ENCODE results near the gene PSKH1.

Gene PSKH1

DNA sequence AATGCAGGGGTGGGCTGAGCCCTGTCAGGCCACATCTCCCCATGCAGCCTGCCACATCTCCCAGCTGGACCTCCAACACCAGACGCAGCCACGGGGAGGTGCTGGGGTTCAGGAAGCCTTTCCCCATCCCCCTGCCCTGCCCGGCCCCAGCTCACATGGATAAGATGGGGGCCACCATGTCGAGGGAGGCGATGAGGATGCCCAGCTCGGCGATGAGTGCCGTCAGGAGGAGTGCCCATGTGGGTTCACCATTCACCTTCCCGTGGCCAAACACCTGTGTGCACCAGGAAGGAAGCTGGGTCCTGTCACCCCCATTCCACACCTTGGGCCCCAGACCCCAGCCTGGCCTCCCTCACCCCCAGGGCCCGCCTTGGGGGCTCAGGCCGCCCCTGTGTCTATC, 56.6 kb downstream of the PSKH1 start:
- Histone ChIP-seq H3K36me3 (ENCODE audit: control insufficient read depth in 2 of 2, insufficient read depth in 1 of 2, low read length in 2 of 2) (peaks cover 0 to 91% of the 10 kb centered on the region in 2 experiments; a peak in 2 of 3 replicates), H3K4me1 (ENCODE audit: control insufficient read depth, insufficient read depth, low read length) (no peaks in the 10 kb centered on the region), H3K27ac (ENCODE audit: extremely low read depth, low read depth, low read length) (no peak overlapping the region), H3K9me3 (ENCODE audit: control insufficient read depth, insufficient read depth, low read depth, low read length) (no peaks in the 10 kb centered on the region), H3K4me3 (ENCODE audit: low read depth, low read length) (no peak overlapping the region)
- ChIA-PET POLR2A (no interaction called here), CTCF (interaction anchor here (0.8 kb wide), 2 partner anchors 44 to 133 kb away, joined by 3 to 4 read pairs; no protein-coding TSS in a partner anchor)
- TF ChIP-seq ZNF777 (tag by site-specific recombination; IDR thresholded peaks at IDR 0.05; ENCODE audit: borderline replicate concordance), result no peak
- no peak for TF ChIP-seq ZNF354C (tag by site-specific recombination; IDR thresholded peaks at IDR 0.05; ENCODE audit: borderline replicate concordance, low read depth)
- TF ChIP-seq ZNF843 (tag by site-specific recombination; IDR thresholded peaks at IDR 0.05), result no peak
- TF ChIP-seq GLIS1 (tag by site-specific recombination; IDR thresholded peaks at IDR 0.05), result no peak
- no peak for TF ChIP-seq ZNF658 (tag by site-specific recombination; IDR thresholded peaks at IDR 0.05)
- no peak for TF ChIP-seq ZNF394 (tag by site-specific recombination; IDR thresholded peaks at IDR 0.05; ENCODE audit: borderline replicate concordance)

DNA sequence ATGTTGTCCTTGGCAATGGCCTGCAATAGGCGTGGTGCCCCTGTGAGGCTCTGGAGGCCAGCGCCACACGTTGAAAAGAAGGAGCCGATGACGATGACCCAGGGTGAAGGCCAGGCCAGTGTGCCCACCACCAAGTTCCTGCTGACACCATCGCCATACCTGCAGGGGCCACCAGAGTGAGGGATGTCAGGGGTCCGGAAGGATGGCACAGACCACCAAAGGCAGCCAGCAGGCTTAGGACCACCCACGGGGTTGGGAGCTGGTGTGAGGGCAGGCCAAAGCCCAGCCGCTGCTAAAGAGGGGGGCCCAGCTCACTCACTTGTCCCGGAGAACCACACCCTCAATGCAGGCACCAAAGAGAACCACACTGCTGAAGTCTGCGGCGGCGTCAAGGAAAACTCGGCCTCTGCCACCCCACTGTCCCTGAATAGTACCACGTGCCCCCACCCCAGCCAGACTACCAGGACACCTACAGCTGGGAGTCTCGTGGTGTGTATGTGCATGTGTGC, 57.3 kb downstream of the PSKH1 start:
- Histone ChIP-seq H3K36me3 (ENCODE audit: control insufficient read depth in 2 of 2, insufficient read depth in 1 of 2, low read length in 2 of 2) (peaks cover 2 to 89% of the 10 kb centered on the region in 2 experiments; a peak in 2 of 3 replicates), H3K4me3 (ENCODE audit: low read depth, low read length) (no peak overlapping the region), H3K9me3 (ENCODE audit: control insufficient read depth, insufficient read depth, low read depth, low read length) (no peaks in the 10 kb centered on the region), H3K27ac (ENCODE audit: extremely low read depth, low read depth, low read length) (no peak overlapping the region), H3K4me1 (ENCODE audit: control insufficient read depth, insufficient read depth, low read length) (no peaks in the 10 kb centered on the region)
- ChIA-PET CTCF (interaction anchor here (0.8 kb wide), 1 partner anchor 44 kb away, joined by 3 read pairs; no protein-coding TSS in a partner anchor), POLR2A (interaction anchor here (1.6 kb wide), 1 partner anchor 15 kb away, joined by 5 read pairs; no protein-coding TSS in a partner anchor)
- TF ChIP-seq ZNF350 (tag by site-specific recombination; IDR thresholded peaks at IDR 0.05), result no peak
- TF ChIP-seq SP2 (tag by site-specific recombination; IDR thresholded peaks at IDR 0.05), result no peak
- TF ChIP-seq ZFP3 (tag by site-specific recombination; IDR thresholded peaks at IDR 0.05; ENCODE audit: low read depth), result no peak
- no peak for TF ChIP-seq ZFP69B (tag by site-specific recombination; IDR thresholded peaks at IDR 0.05)

DNA sequence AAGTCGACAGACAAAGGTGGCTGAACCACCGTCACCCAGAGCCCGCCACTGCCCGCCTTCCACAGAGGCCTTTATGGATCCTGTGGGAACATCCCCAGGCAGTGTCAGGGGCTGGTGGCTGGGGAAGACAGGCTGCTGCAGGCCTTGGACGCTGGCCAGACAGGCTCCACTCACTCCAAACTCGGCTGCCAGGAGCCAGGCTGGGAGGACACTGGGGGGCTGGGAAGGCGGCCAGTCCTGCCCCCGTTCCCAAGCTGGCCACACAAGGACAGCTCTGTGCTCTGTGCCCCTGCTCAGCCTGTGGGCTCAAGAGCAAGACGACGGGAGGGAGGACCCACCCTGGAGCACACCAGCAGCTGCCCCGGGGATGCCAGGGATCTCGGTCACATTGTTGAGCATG, 58.4 kb downstream of the PSKH1 start:
- POLR2A ChIA-PET, result interaction anchor here (1.6 kb wide), 1 partner anchor 16 kb away, joined by 5 read pairs; no protein-coding TSS in a partner anchor
- CTCF ChIA-PET, result no interaction called here
- Histone ChIP-seq H3K9me3 (ENCODE audit: control insufficient read depth, insufficient read depth, low read depth, low read length) (no peaks in the 10 kb centered on the region), H3K27ac (ENCODE audit: extremely low read depth, low read depth, low read length) (no peak overlapping the region), H3K4me1 (ENCODE audit: control insufficient read depth, insufficient read depth, low read length) (no peaks in the 10 kb centered on the region), H3K36me3 (ENCODE audit: control insufficient read depth in 2 of 2, insufficient read depth in 1 of 2, low read length in 2 of 2) (peaks cover 9 to 83% of the 10 kb centered on the region in 2 experiments; a peak in 2 of 3 replicates), H3K4me3 (ENCODE audit: low read depth, low read length) (no peak overlapping the region)
- TF ChIP-seq FEZF1 (tag by site-specific recombination; IDR thresholded peaks at IDR 0.05), result no peak
- TF ChIP-seq ZNF423 (tag by site-specific recombination; IDR thresholded peaks at IDR 0.05), result no peak
- no peak for TF ChIP-seq GLI2 (tag by site-specific recombination; IDR thresholded peaks at IDR 0.05; ENCODE audit: borderline replicate concordance, low read depth)
- TF ChIP-seq ZNF548 (tag by site-specific recombination; IDR thresholded peaks at IDR 0.05), result no peak
- no peak for TF ChIP-seq KLF16 (tag by site-specific recombination; IDR thresholded peaks at IDR 0.05)
- TF ChIP-seq SALL2 (tag by site-specific recombination; IDR thresholded peaks at IDR 0.05; ENCODE audit: borderline replicate concordance), result no peak
- no peak for TF ChIP-seq HOXD13 (CRISPR knock-in tag; IDR thresholded peaks at IDR 0.05; ENCODE audit: borderline replicate concordance)
- TF ChIP-seq, protein P1, sequence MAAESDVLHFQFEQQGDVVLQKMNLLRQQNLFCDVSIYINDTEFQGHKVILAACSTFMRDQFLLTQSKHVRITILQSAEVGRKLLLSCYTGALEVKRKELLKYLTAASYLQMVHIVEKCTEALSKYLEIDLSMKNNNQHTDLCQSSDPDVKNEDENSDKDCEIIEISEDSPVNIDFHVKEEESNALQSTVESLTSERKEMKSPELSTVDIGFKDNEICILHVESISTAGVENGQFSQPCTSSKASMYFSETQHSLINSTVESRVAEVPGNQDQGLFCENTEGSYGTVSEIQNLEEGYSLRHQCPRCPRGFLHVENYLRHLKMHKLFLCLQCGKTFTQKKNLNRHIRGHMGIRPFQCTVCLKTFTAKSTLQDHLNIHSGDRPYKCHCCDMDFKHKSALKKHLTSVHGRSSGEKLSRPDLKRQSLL (tag by site-specific recombination; IDR thresholded peaks at IDR 0.05), result no peak
- TF ChIP-seq, protein P2, sequence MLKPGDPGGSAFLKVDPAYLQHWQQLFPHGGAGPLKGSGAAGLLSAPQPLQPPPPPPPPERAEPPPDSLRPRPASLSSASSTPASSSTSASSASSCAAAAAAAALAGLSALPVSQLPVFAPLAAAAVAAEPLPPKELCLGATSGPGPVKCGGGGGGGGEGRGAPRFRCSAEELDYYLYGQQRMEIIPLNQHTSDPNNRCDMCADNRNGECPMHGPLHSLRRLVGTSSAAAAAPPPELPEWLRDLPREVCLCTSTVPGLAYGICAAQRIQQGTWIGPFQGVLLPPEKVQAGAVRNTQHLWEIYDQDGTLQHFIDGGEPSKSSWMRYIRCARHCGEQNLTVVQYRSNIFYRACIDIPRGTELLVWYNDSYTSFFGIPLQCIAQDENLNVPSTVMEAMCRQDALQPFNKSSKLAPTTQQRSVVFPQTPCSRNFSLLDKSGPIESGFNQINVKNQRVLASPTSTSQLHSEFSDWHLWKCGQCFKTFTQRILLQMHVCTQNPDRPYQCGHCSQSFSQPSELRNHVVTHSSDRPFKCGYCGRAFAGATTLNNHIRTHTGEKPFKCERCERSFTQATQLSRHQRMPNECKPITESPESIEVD (tag by site-specific recombination; IDR thresholded peaks at IDR 0.05), result no peak
- TF ChIP-seq ZNF10 (tag by site-specific recombination; IDR thresholded peaks at IDR 0.05), result no peak
- TF ChIP-seq, protein P3, sequence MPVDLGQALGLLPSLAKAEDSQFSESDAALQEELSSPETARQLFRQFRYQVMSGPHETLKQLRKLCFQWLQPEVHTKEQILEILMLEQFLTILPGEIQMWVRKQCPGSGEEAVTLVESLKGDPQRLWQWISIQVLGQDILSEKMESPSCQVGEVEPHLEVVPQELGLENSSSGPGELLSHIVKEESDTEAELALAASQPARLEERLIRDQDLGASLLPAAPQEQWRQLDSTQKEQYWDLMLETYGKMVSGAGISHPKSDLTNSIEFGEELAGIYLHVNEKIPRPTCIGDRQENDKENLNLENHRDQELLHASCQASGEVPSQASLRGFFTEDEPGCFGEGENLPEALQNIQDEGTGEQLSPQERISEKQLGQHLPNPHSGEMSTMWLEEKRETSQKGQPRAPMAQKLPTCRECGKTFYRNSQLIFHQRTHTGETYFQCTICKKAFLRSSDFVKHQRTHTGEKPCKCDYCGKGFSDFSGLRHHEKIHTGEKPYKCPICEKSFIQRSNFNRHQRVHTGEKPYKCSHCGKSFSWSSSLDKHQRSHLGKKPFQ (tag by site-specific recombination; IDR thresholded peaks at IDR 0.05), result no peak
- no peak for TF ChIP-seq GLIS2 (tag by site-specific recombination; IDR thresholded peaks at IDR 0.05)
